Activated CD4-positive, CD25-positive, alpha-beta regulatory T cell treated with anti-CD3 and anti-CD28 coated beads, Interleukin-2, amount 50 U/mL, for 16 hours (primary cell): ENCODE measurements around the gene ACTMAP.

Experiments used
- DNase-seq: peaks from one replicate; pipeline ENCODE4 v3.0.0-alpha.2; 2020; ENCODE audit warnings: low read depth, low spot score

The ACTMAP gene

GRCh38 chr19:40718774-40719391, 31.4 kb downstream of the ACTMAP start:
- DNase-seq = no peak

- DNase-seq = no peak
These were observed 32.1 kb downstream of the ACTMAP start for GRCh38 chr19:40717880-40718773.

GRCh38 chr19:40717325-40717879, 32.9 kb downstream of the ACTMAP start:
- DNase-seq = no peak

- DNase-seq = peak; percentile 100
These were observed 33.6 kb downstream of the ACTMAP start, which contains the start of the genes COQ8B and ITPKC for GRCh38 chr19:40716482-40717324. Gene COQ8B, minus strand, starts transcription at chr19:40716886. Its CDS starts 2,254 bp downstream, at chr19:40714632. Gene ITPKC, plus strand, starts transcription at chr19:40717112. Its CDS starts 24 bp downstream, at chr19:40717136.

GRCh38 chr19:40716031-40716481, 34.2 kb downstream of the ACTMAP start:
- DNase-seq = peak; percentile 40

GRCh38 chr19:40714441-40715299, 35.6 kb downstream of the ACTMAP start:
- peak; percentile 84 for DNase-seq

GRCh38 chr19:40713939-40714338, 36.3 kb downstream of the ACTMAP start:
- no peak for DNase-seq

GRCh38 chr19:40709817-40710216, 40.5 kb downstream of the ACTMAP start:
- no peak for DNase-seq

- no peak for DNase-seq
These were observed 42.7 kb downstream of the ACTMAP start for GRCh38 chr19:40707615-40708014.

- no peak for DNase-seq
These were observed 44.2 kb downstream of the ACTMAP start for GRCh38 chr19:40705950-40706619.

- DNase-seq = no peak
These were observed 45.0 kb downstream of the ACTMAP start for GRCh38 chr19:40705362-40705651.

- DNase-seq = no peak
These were observed 45.6 kb downstream of the ACTMAP start for GRCh38 chr19:40704491-40705361.

GRCh38 chr19:40703029-40703755, 47.1 kb downstream of the ACTMAP start:
- DNase-seq = no peak

GRCh38 chr19:40702337-40703012, 47.8 kb downstream of the ACTMAP start:
- no peak for DNase-seq

GRCh38 chr19:40701758-40702157, 48.5 kb downstream of the ACTMAP start:
- no peak for DNase-seq

- no peak for DNase-seq
These were observed 50.2 kb downstream of the ACTMAP start for GRCh38 chr19:40700083-40700482.

- DNase-seq = no peak
These were observed 53.3 kb downstream of the ACTMAP start for GRCh38 chr19:40697007-40697406.

GRCh38 chr19:40695881-40696280, 54.4 kb downstream of the ACTMAP start:
- no peak for DNase-seq
